HepG2 (cell line): Measurements from ENCODE around the gene HDAC3. TPM values are rescaled to one million over a fixed set of nuclear protein-coding genes. Genes with fewer than 3 reads are reported as not detected.

ENCODE experiments used
- BCLAF1 ChIP-seq: fragments of 450-650 bp; IDR thresholded peaks from 2 replicates; pipeline ENCODE4 v1.6.1; 2017; ENCODE audit warnings: mild to moderate bottlenecking
- DRAP1 ChIP-seq: IDR thresholded peaks from 2 replicates; pipeline ENCODE4 v1.6.1; 2016; ENCODE audit warnings: missing genetic modification reagents, missing compliant biosample characterization
- FOXO4 ChIP-seq: sonication (generic); formaldehyde crosslinking; conservative IDR thresholded peaks from 2 replicates; pipeline ENCODE4 v1.8.1; 2023; ENCODE audit warnings: missing genetic modification reagents
- HMGXB3 ChIP-seq: sonication (generic); formaldehyde crosslinking; IDR thresholded peaks from 2 replicates; pipeline ENCODE4 v1.4.0; 2020; ENCODE audit warnings: missing genetic modification reagents, borderline replicate concordance
- HNRNPK ChIP-seq: fragments of 200-400 bp; formaldehyde crosslinking; IDR thresholded peaks from 2 replicates; pipeline ENCODE4 v1.6.1; 2018; ENCODE audit warnings: low read length, low read depth, moderate library complexity, mild to moderate bottlenecking; ENCODE audit not compliant: poor library complexity, severe bottlenecking
- MTA3 ChIP-seq: sonication (generic); formaldehyde crosslinking; IDR thresholded peaks from 2 replicates; pipeline ENCODE4 v1.4.0; 2020; ENCODE audit warnings: missing genetic modification reagents
- NCOR1 ChIP-seq: fragments of 200-600 bp; sonication (generic); IDR thresholded peaks from 2 replicates; pipeline ENCODE4 v1.7.0; 2017; ENCODE audit warnings: antibody characterized with exemption, low read length, borderline replicate concordance
- ZFP90 ChIP-seq: sonication (generic); formaldehyde crosslinking; IDR thresholded peaks from 2 replicates; pipeline ENCODE4 v1.8.0; 2022; ENCODE audit warnings: missing genetic modification reagents, mild to moderate bottlenecking, inconsistent platforms, borderline replicate concordance
- ZMYM2 ChIP-seq: sonication (generic); formaldehyde crosslinking; IDR thresholded peaks from 2 replicates; pipeline ENCODE4 v1.8.0; 2022; ENCODE audit warnings: mild to moderate bottlenecking, missing genetic modification reagents
- ZNF142 ChIP-seq: sonication (generic); formaldehyde crosslinking; IDR thresholded peaks from 2 replicates; pipeline ENCODE4 v1.4.0; 2020; ENCODE audit warnings: missing genetic modification reagents
- ZNF432 ChIP-seq: sonication (generic); formaldehyde crosslinking; IDR thresholded peaks from 2 replicates; pipeline ENCODE4 v1.5.0; 2020; ENCODE audit warnings: missing genetic modification reagents, mild to moderate bottlenecking, borderline replicate concordance
- ZNF558 ChIP-seq: sonication (generic); formaldehyde crosslinking; IDR thresholded peaks from 2 replicates; pipeline ENCODE4 v1.9.0; 2022; ENCODE audit warnings: mild to moderate bottlenecking, missing genetic modification reagents, borderline replicate concordance
- ZNF597 ChIP-seq: sonication (generic); formaldehyde crosslinking; IDR thresholded peaks from 2 replicates; pipeline ENCODE4 v1.5.0; 2020; ENCODE audit warnings: missing genetic modification reagents
- polyA plus RNA-seq, 8 experiments: library from polyadenylated mRNA; depleted of rRNA in 3 of 8; stranded (reverse) in 7 of 8; unstranded in 1 of 8; fragments of >200 nt; fragmentation: Illumina TruSeq in 4 of 8; extraction: Trizol in 4 of 8; gene quantifications; 2 replicates each; pipeline versions ENCODE4 v1.2.1 to v1.2.3, GENCODE V29; 2011 to 2016; ENCODE audit warnings: low read depth in 4 of 8, missing spikeins in 1 of 8, mixed read lengths in 1 of 8; ENCODE audit not compliant: insufficient read depth in 1 of 8
- total RNA-seq, 5 experiments: library from RNA; depleted of rRNA; stranded (reverse); fragments of >200 nt; fragmentation: Illumina TruSeq; extraction: Trizol; gene quantifications; 2 replicates each; pipeline ENCODE4 v1.2.3, GENCODE V29; 2016; ENCODE audit warnings: low read depth in 1 of 5

The HDAC3 gene
- total and polyA plus RNA-seq, 2 of the 13 experiments (the other 11 are each of a cell fraction or from before 2014, with no cell fraction given) = 84.0 to 94.1 TPM

- TF ChIP-seq HMGXB3 (CRISPR knock-in tag) = no peak
- no peak for TF ChIP-seq ZNF142
- no peak for TF ChIP-seq ZFP90
- TF ChIP-seq ZNF597 (CRISPR knock-in tag) = no peak
- no peak for TF ChIP-seq HNRNPK
- TF ChIP-seq FOXO4 = no peak
- TF ChIP-seq ZMYM2 (CRISPR knock-in tag) = peak; percentile 69; the same call in 1 of the 2 replicates
- TF ChIP-seq ZNF432 (CRISPR knock-in tag) = no peak
- TF ChIP-seq DRAP1 (CRISPR knock-in tag) = no peak
- no peak for TF ChIP-seq BCLAF1
- no peak for TF ChIP-seq MTA3
- no peak for TF ChIP-seq ZNF558 (CRISPR knock-in tag)
- peak; percentile 88 for TF ChIP-seq NCOR1
These were observed 46.5 kb downstream of the HDAC3 start (continued) for GRCh38 chr5:141590127-141590526.
